ENCODE data around the gene PPCDC.

Gene PPCDC

GRCh38 chr15:75044258-75044878 lies 21.0 kb downstream of the PPCDC start:
- no peak for DNase-seq (ENCODE audit: low read depth)

- DNase-seq (ENCODE audit: low read depth), result no peak
Measured at GRCh38 chr15:75045332-75046015, 22.1 kb downstream of the PPCDC start.

- no peak for DNase-seq (ENCODE audit: low read depth)
Measured at GRCh38 chr15:75048394-75048793, 25.0 kb downstream of the PPCDC start.

GRCh38 chr15:75049392-75049791 lies 26.0 kb downstream of the PPCDC start:
- DNase-seq (ENCODE audit: low read depth), result no peak

- no peak for DNase-seq (ENCODE audit: low read depth)
Measured at GRCh38 chr15:75050283-75050682, 26.9 kb downstream of the PPCDC start.

GRCh38 chr15:75051191-75051608 lies 27.8 kb downstream of the PPCDC start:
- no peak for DNase-seq (ENCODE audit: low read depth)

- no peak for DNase-seq (ENCODE audit: low read depth)
Measured at GRCh38 chr15:75051711-75052110, 28.3 kb downstream of the PPCDC start.

- no peak for DNase-seq (ENCODE audit: low read depth)
Measured at GRCh38 chr15:75052972-75053747, 29.8 kb downstream of the PPCDC start.

- DNase-seq (ENCODE audit: low read depth), result no peak
Measured at GRCh38 chr15:75053748-75054125, 30.3 kb downstream of the PPCDC start.

GRCh38 chr15:75054172-75054897 lies 30.9 kb downstream of the PPCDC start:
- DNase-seq (ENCODE audit: low read depth), result no peak

- DNase-seq (ENCODE audit: low read depth), result no peak
Measured at GRCh38 chr15:75056036-75056435, 32.6 kb downstream of the PPCDC start.

GRCh38 chr15:75058127-75058905 lies 34.9 kb downstream of the PPCDC start:
- peak; percentile 45 for DNase-seq (ENCODE audit: low read depth)

- no peak for DNase-seq (ENCODE audit: low read depth)
Measured at GRCh38 chr15:75059607-75060006, 36.2 kb downstream of the PPCDC start.

GRCh38 chr15:75061272-75061671 lies 37.9 kb downstream of the PPCDC start:
- DNase-seq (ENCODE audit: low read depth), result peak; percentile 68

- no peak for DNase-seq (ENCODE audit: low read depth)
Measured at GRCh38 chr15:75062706-75063105, 39.3 kb downstream of the PPCDC start.

- DNase-seq (ENCODE audit: low read depth), result peak; percentile 40
Measured at GRCh38 chr15:75063338-75063737, 39.9 kb downstream of the PPCDC start.

GRCh38 chr15:75063889-75064288 lies 40.5 kb downstream of the PPCDC start:
- DNase-seq (ENCODE audit: low read depth), result no peak

- DNase-seq (ENCODE audit: low read depth), result no peak
Measured at GRCh38 chr15:75064846-75065245, 41.5 kb downstream of the PPCDC start.

- DNase-seq (ENCODE audit: low read depth), result no peak
Measured at GRCh38 chr15:75065467-75065850, 42.1 kb downstream of the PPCDC start.

- peak; percentile 38 for DNase-seq (ENCODE audit: low read depth)
Measured at GRCh38 chr15:75065851-75066509, 42.6 kb downstream of the PPCDC start.
